T-cell (primary cell): ENCODE data around the gene C9orf85. TPM values are rescaled to one million over a fixed set of nuclear protein-coding genes. Genes with fewer than 3 reads are reported as not detected.
"Not testable (repeated sequence)": the region's sequence is repeated elsewhere in the genome, so short reads cannot be mapped to it uniquely, and the experiment has no call there.

Source experiments
- ATAC-seq, 4 experiments: fragments of 200-7000 bp in 3 of 4; fragments of 150-1000 bp in 1 of 4; cut with Tn5 transposase; replicated peaks in 1 of 4; 1 replicate in 3 of 4; 2 replicates in 1 of 4; pipeline ENCODE4 v1.10.0; 2021; ENCODE audit warnings: moderate library complexity in 3 of 4, mild to moderate bottlenecking in 2 of 4, moderate number of reproducible peaks in 1 of 4
- CTCF ChIA-PET, 2 donors: fragments of 300-600 bp; sonication (Branson Sonifier 250); formaldehyde crosslinking; loops; one replicate each; lab custom pipeline; 2022; ENCODE audit warnings: antibody characterized with exemption in 2 of 2; lab: Charles Lee
- POLR2A ChIA-PET, 2 donors: fragments of 300-600 bp; sonication (Branson Sonifier 250); formaldehyde crosslinking; loops; one replicate each; lab custom pipeline; 2022; ENCODE audit warnings: antibody characterized with exemption in 2 of 2; lab: Charles Lee
- DNase-seq, 35 experiments: peaks; one replicate each; pipeline versions ENCODE4 v3.0.0 to v3.0.0-alpha.2; 2013 to 2023
- H3K27ac ChIP-seq: one replicate; pipeline ENCODE4 v1.5.1; 2013; ENCODE audit warnings: low read length
- H3K27me3 ChIP-seq, 2 experiments: replicated peaks in 1 of 2; 1 replicate in 1 of 2; 2 replicates in 1 of 2; pipeline versions ENCODE4 v1.6.1 to v1.7.0; 2013; ENCODE audit warnings: low read length in 1 of 2, mixed read lengths in 1 of 2; ENCODE audit not compliant: control insufficient read depth in 2 of 2, insufficient read depth in 2 of 2; ENCODE audit errors: extremely low read depth in 1 of 2
- H3K36me3 ChIP-seq, 2 donors: 1 replicate in 1 of 2; 2 replicates in 1 of 2; pipeline versions ENCODE4 v1.6.1 to v1.7.0; 2013; ENCODE audit warnings: low read length in 1 of 2; ENCODE audit not compliant: control insufficient read depth in 2 of 2, insufficient read depth in 1 of 2; ENCODE audit errors: extremely low read depth in 1 of 2
- H3K4me1 ChIP-seq, 2 experiments: 1 replicate in 1 of 2; 2 replicates in 1 of 2; pipeline versions ENCODE4 v1.6.1 to v1.7.0; 2013; ENCODE audit warnings: low read length in 2 of 2, mixed read lengths in 1 of 2; ENCODE audit not compliant: insufficient read depth in 2 of 2, control insufficient read depth in 1 of 2; ENCODE audit errors: extremely low read depth in 1 of 2
- H3K4me3 ChIP-seq, 2 donors: 1 replicate in 1 of 2; 2 replicates in 1 of 2; pipeline versions ENCODE4 v1.5.1 to v1.7.0; 2013; ENCODE audit warnings: mild to moderate bottlenecking in 2 of 2, low read length in 1 of 2, moderate library complexity in 1 of 2; ENCODE audit not compliant: control insufficient read depth in 1 of 2; ENCODE audit errors: extremely low read depth in 1 of 2
- H3K9me3 ChIP-seq: 2 replicates; pipeline ENCODE4 v1.7.0; 2013
- H3K27ac Mint-ChIP-seq, 2 donors: one replicate each; pipeline ENCODE4 v1.8.0; 2020 to 2021; ENCODE audit warnings: mild to moderate bottlenecking in 2 of 2, mixed read lengths in 2 of 2
- H3K27me3 Mint-ChIP-seq, 2 donors: one replicate each; pipeline ENCODE4 v1.8.0; 2021 to 2022; ENCODE audit warnings: mixed read lengths in 2 of 2
- H3K36me3 Mint-ChIP-seq: one replicate; pipeline ENCODE4 v1.8.0; 2021; ENCODE audit warnings: mixed read lengths
- H3K4me1 Mint-ChIP-seq, 3 donors: one replicate each; pipeline ENCODE4 v1.8.0; 2020 to 2022; ENCODE audit warnings: mixed read lengths in 3 of 3, mild to moderate bottlenecking in 1 of 3
- H3K4me3 Mint-ChIP-seq, 3 donors: one replicate each; pipeline ENCODE4 v1.8.0; 2020 to 2022; ENCODE audit warnings: mild to moderate bottlenecking in 3 of 3, mixed read lengths in 3 of 3, moderate library complexity in 3 of 3
- H3K9me3 Mint-ChIP-seq, 3 donors: one replicate each; pipeline ENCODE4 v1.8.0; 2020 to 2022; ENCODE audit warnings: mixed read lengths in 3 of 3
- WGBS: methylation state at CpG from one replicate; pipeline ENCODE4 v1.1.5; 2013; ENCODE audit warnings: missing lambda C conversion rate; ENCODE audit not compliant: insufficient coverage; 5-methylcytosine and 5-hydroxymethylcytosine counted together
- total RNA-seq, 35 experiments: library from RNA in 6 of 35; stranded (reverse) in 6 of 35; fragments of 120-200 nt in 1 of 35; gene quantifications; one replicate each; pipeline versions ENCODE4 v1.2.1 to v1.2.4 and lab custom pipeline; 2013 to 2026

C9orf85 gene
- total RNA-seq, 5 donors from 2014 or later (not counting 1 experiment from before 2014, with no cell fraction given), result 6.1 to 10.0 (median 7.6) TPM

GRCh38 chr9:71897577-71897976 lies 13.9 kb upstream of the C9orf85 start:
- H3K4me1 Mint-ChIP-seq, result peaks cover 79 to 86% (median 81%) of the 10 kb centered on the region in 3 donors
- no peaks in the 10 kb centered on the region for H3K36me3 ChIP-seq
- no CpG with 5 or more reads among the region's 1 CpG for WGBS
- ChIA-PET CTCF (interaction anchor here in 1 of 2 donors (0.6 kb wide), 1 partner anchor 1479 kb away, joined by 3 read pairs; no protein-coding TSS in a partner anchor), POLR2A (interaction anchor here in 1 of 2 donors (0.6 to 1.5 kb wide), 2 partner anchors 10 to 14 kb away, joined by 3 to 4 read pairs; partner anchors contain the start of genes ABHD17B and C9orf85)
- H3K4me3 ChIP-seq, result no peak overlapping the region
- no peaks in the 10 kb centered on the region for H3K9me3 ChIP-seq
- H3K27ac Mint-ChIP-seq, result peak overlapping the region in 1 of 2 donors; percentile 67
- H3K27me3 Mint-ChIP-seq, result no peaks in the 10 kb centered on the region
- peak; percentile 81 to 97 (median 90) for ATAC-seq
- no peaks in the 10 kb centered on the region for H3K9me3 Mint-ChIP-seq
- peaks cover 6% of the 10 kb centered on the region for H3K36me3 Mint-ChIP-seq
- peak overlapping the region; percentile 30 for H3K27ac ChIP-seq
- H3K4me1 ChIP-seq, result peaks cover 32 to 55% of the 10 kb centered on the region in 2 experiments
- H3K27me3 ChIP-seq, result no peaks in the 10 kb centered on the region
- DNase-seq, result peak in 6 of 35 experiments; percentile 4 to 59 (median 12)
- H3K4me3 Mint-ChIP-seq, result peak overlapping the region in 2 of 3 donors; percentile 0 to 32

- Mint-ChIP-seq H3K4me3 (peak overlapping the region in 1 of 3 donors; percentile 32), H3K27ac (peak overlapping the region in 1 of 2 donors; percentile 63), H3K4me1 (peaks cover 82 to 88% (median 83%) of the 10 kb centered on the region in 3 donors)
- not testable (repeated sequence) for ATAC-seq, H3K4me3 ChIP-seq, H3K36me3 ChIP-seq, H3K9me3 ChIP-seq, H3K27me3 ChIP-seq, H3K27ac ChIP-seq, H3K27me3 Mint-ChIP-seq, H3K9me3 Mint-ChIP-seq, H3K36me3 Mint-ChIP-seq, DNase-seq
- ChIA-PET POLR2A (interaction anchor here (0.6 to 0.7 kb wide), 4 partner anchors 15 to 190 kb away, joined by 3 to 7 read pairs (median 4); no protein-coding TSS in a partner anchor), CTCF (interaction anchor here in 1 of 2 donors (0.5 to 1.4 kb wide), 3 partner anchors 80 to 142 kb away, joined by 3 read pairs; no protein-coding TSS in a partner anchor)
- 71% methylated on average over 4 of the region's 6 CpGs for WGBS
- H3K4me1 ChIP-seq, result peaks cover 32 to 58% of the 10 kb centered on the region in 2 experiments
Measured at GRCh38 chr9:71898756-71899155, 12.7 kb upstream of the C9orf85 start.

DNA sequence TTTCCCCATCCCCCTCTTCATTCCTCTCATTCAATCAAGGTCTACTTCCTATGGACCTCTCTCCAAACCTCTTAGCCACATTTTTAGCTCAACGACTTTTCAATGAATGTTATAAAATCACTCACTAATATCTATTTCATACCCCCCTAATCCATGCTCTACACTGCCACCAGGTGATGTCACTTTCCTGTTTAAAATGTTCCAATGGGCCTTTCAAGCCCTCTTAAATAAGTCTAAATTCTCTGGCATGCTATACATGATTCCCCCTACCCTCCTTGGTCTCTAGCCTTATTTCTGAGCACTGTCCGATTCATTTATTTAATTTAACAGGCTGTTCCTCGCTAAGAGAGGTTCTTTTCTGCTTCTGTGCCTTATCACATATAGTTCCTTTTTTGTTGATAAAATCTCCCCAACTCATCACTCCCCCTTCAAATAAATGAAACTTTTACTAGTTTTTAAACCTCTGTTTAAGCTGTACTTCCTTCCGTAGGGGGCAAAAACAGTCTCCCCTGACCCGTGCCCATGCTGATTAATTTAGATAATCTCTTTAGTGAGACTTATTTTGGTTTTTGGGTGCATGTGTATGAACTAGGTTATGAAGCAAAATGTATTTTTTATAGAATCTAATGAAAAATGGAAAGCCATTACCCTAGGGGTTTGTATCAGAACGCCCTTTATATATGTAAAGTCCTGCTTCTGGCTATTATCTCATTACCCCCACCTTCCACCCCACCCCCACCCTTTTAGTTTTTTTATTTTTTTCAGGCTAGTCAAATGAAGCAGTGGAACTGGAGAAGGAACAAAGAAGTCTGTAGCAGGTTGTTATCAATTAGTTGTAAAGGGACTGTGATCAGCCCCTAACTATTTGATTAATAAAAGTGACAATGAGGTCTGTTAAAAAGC lies 9.5 kb upstream of the C9orf85 start:
- Histone ChIP-seq H3K4me1 (peaks cover 24 to 37% of the 10 kb centered on the region in 2 experiments), H3K9me3 (no peaks in the 10 kb centered on the region), H3K36me3 (peaks cover 0 to 6% of the 10 kb centered on the region in 2 donors), H3K4me3 (no peak overlapping the region), H3K27me3 (no peaks in the 10 kb centered on the region), H3K27ac (no peak overlapping the region)
- Mint-ChIP-seq H3K4me3 (peak overlapping the region in 1 of 3 donors; percentile 31), H3K27me3 (no peaks in the 10 kb centered on the region), H3K4me1 (peaks cover 80 to 82% (median 80%) of the 10 kb centered on the region in 3 donors), H3K27ac (peak overlapping the region in 1 of 2 donors; percentile 2), H3K36me3 (peaks cover 4% of the 10 kb centered on the region), H3K9me3 (no peaks in the 10 kb centered on the region)
- ChIA-PET CTCF (interaction anchor here (0.6 to 0.8 kb wide), 5 partner anchors 10 to 616 kb away, joined by 3 to 8 read pairs (median 7); no protein-coding TSS in a partner anchor), POLR2A (no interaction called here)
- peak in 1 of 35 experiments; percentile 31 for DNase-seq
- 23% methylated on average over 2 of the region's 6 CpGs for WGBS
- ATAC-seq, result peak in 1 of 4 experiments; percentile 51

GRCh38 chr9:71904076-71904475 lies 7.4 kb upstream of the C9orf85 start:
- Histone ChIP-seq H3K4me1 (peaks cover 7 to 29% of the 10 kb centered on the region in 2 experiments), H3K27me3 (no peaks in the 10 kb centered on the region), H3K36me3 (peaks cover 0 to 6% of the 10 kb centered on the region in 2 donors), H3K4me3 (no peak overlapping the region), H3K27ac (no peak overlapping the region), H3K9me3 (no peaks in the 10 kb centered on the region)
- no peak for DNase-seq
- CTCF ChIA-PET, result interaction anchor here in 1 of 2 donors (0.6 to 1.0 kb wide), 3 partner anchors 10 to 26 kb away, joined by 3 to 4 read pairs (median 3); no protein-coding TSS in a partner anchor
- Mint-ChIP-seq H3K4me3 (no peak overlapping the region), H3K4me1 (peaks cover 80 to 82% (median 82%) of the 10 kb centered on the region in 3 donors), H3K36me3 (peaks cover 4% of the 10 kb centered on the region), H3K27me3 (no peaks in the 10 kb centered on the region), H3K9me3 (no peaks in the 10 kb centered on the region), H3K27ac (no peak overlapping the region)
- POLR2A ChIA-PET, result no interaction called here
- no CpG with 5 or more reads among the region's 2 CpGs for WGBS
- ATAC-seq, result no peak

- H3K4me1 Mint-ChIP-seq, result peaks cover 72 to 78% (median 77%) of the 10 kb centered on the region in 3 donors
Measured at GRCh38 chr9:71908825-71909224, 2.6 kb upstream of the C9orf85 start.

More at GRCh38 chr9:71908825-71909224, 2.6 kb upstream of the C9orf85 start:
- CTCF ChIA-PET, result no interaction called here
- Histone ChIP-seq H3K36me3 (peaks cover 0 to 6% of the 10 kb centered on the region in 2 donors), H3K27me3 (no peaks in the 10 kb centered on the region), H3K4me3 (no peak overlapping the region), H3K4me1 (peaks cover 11 to 21% of the 10 kb centered on the region in 2 experiments), H3K27ac (no peak overlapping the region), H3K9me3 (no peaks in the 10 kb centered on the region)
- Mint-ChIP-seq H3K9me3 (no peaks in the 10 kb centered on the region), H3K27me3 (no peaks in the 10 kb centered on the region), H3K36me3 (peaks cover 4% of the 10 kb centered on the region), H3K27ac (no peak overlapping the region), H3K4me3 (peak overlapping the region; percentile 98 to 100 (median 99))
- no CpG with 5 or more reads among the region's 1 CpG for WGBS
- ATAC-seq (no peak), DNase-seq (no peak)
- POLR2A ChIA-PET, result interaction anchor here in 1 of 2 donors (0.6 kb wide), 1 partner anchor 223 kb away, joined by 5 read pairs; no protein-coding TSS in a partner anchor
